HG02938 (cell line): ENCODE results near the gene SPIB.
"Not testable (repeated sequence)": the region's sequence is repeated elsewhere in the genome, so short reads cannot be mapped to it uniquely, and the experiment has no call there.

ENCODE experiments used
- ATAC-seq: cut with Tn5 transposase; IDR thresholded peaks from one replicate; pipeline ENCODE4 v1.9.1; 2021; ENCODE audit warnings: mild to moderate bottlenecking, moderate library complexity; ENCODE audit not compliant: unreplicated experiment

SPIB gene

GRCh38 chr19:50418176-50419021 lies at the start of gene SPIB:
Gene SPIB (plus strand): TSS chr19:50418938. CDS start chr19:50418963, 25 bp downstream.
- ATAC-seq = no peak

- ATAC-seq = no peak
Observed at GRCh38 chr19:50371914-50372475, 46.7 kb upstream of the SPIB start.

DNA sequence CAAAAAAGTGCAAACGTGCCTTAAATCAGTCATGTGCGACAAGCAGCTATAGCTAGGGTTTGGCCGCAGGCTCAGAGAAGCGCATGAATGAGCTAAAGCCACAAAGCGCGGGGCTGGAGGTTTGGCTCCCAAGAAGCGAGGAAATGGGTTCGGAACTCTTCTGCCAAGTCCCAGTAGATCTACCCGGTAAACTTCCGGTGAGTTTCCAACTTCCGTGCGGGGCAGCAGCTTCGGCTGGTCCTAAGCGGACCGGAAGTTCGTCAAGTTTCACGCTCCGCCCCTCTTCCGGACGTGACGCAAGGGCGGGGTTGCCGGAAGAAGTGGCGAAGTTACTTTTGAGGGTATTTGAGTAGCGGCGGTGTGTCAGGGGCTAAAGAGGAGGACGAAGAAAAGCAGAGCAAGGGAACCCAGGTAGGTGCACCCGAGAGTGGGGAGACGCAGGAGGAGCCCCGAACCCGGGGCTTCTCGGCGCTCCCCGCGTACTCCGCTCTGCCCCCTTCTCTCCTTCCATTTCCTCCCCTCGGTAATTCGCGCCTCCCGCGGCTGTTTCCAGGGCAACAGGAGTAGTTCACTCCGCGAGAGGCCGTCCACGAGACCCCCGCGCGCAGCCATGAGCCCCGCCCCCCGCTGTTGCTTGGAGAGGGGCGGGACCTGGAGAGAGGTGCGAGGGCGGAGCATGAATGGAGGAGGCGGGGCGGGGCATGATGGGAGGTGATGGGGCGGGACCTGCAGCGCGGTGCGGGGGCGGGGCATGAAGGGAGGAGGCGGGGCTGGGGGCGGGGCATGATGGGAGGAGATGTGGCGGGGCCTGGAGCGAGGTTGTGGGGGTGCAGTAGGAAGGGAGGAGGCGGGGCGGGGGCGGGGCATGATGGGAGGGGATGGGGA lies 42.3 kb upstream of the SPIB start, which contains the start of gene NR1H2:
Gene NR1H2, plus strand, starts transcription at position 292 of the 885 bp plus-strand sequence. CDS start 1,149 bp downstream, outside the sequence.
- peak; percentile 80 for ATAC-seq

DNA sequence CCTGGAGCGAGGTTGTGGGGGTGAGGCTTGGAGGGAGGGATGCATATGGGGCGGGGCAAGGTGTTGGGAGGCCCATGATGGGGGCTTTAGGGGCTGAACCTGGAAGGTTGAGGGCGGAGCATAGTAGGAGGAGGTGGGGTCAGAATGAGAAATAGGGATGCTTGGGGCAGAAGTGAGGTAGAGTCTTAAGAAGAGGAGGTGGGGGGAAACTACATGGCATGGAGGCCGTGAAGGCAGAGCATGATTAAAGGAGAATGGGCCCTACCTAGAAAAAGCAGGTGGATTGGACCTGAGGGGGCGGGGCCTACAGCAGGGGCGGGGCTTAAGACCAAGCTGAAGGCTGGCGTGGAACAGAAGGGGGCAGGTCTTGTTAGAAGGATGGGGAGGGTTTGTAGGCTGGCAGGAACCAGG lies 41.7 kb upstream of the SPIB start:
- ATAC-seq = peak; percentile 12

DNA sequence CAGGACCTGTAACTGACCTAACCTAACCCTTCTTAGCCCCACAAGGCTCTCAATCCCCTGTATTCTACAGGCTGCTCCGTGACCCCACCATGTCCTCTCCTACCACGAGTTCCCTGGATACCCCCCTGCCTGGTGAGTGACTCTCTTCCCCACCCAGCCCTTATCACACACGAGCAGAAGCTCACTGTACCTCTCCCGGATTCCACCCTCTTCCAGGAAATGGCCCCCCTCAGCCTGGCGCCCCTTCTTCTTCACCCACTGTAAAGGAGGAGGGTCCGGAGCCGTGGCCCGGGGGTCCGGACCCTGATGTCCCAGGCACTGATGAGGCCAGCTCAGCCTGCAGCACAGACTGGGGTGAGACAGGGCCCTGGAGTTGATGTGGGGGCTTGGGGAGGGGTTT lies 41.2 kb upstream of the SPIB start:
- no peak for ATAC-seq

- ATAC-seq = no peak
Observed at GRCh38 chr19:50378169-50378862, 40.4 kb upstream of the SPIB start.

GRCh38 chr19:50378863-50379236 lies 39.9 kb upstream of the SPIB start:
- ATAC-seq = no peak

DNA sequence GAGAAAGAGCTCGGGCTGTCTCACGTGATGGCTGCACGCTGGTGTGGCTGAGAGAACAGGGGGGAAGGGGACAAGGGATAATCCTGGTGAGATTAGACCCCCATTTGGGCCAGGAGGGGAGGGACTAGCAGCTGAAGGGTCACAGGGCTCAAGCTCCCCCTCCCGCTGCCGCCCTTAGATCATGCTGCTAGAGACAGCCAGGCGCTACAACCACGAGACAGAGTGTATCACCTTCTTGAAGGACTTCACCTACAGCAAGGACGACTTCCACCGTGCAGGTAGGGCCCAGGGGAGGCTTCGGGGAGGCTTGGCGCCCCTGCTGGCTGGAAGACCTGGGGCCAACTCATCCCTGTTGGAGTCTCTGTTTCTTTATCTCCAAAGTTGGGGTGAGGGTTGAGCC lies 39.1 kb upstream of the SPIB start:
- ATAC-seq = no peak

- ATAC-seq = no peak
Observed at GRCh38 chr19:50380137-50380536, 38.6 kb upstream of the SPIB start.

DNA sequence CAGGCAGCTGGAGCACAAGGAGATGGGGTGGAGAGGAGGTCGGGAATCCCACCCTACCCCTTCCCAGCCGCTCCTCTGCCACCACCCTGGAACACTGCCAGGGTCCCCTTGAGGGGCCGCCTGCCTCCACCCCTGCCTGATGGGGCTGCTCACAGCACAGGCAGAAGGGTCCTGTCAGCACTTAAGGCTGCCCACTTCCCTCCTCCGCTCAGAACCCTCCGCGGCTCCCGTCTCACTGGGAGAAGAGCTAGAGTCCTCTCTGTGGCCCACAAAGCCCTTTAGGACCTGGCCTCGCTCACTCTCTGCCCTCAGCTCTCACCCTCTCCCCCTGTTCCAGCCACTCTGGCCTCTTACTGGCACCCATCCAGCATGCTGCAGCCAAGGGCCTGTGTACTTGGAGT lies 38.0 kb upstream of the SPIB start:
- ATAC-seq = no peak

GRCh38 chr19:50381881-50382729 lies 36.6 kb upstream of the SPIB start:
- ATAC-seq = no peak

DNA sequence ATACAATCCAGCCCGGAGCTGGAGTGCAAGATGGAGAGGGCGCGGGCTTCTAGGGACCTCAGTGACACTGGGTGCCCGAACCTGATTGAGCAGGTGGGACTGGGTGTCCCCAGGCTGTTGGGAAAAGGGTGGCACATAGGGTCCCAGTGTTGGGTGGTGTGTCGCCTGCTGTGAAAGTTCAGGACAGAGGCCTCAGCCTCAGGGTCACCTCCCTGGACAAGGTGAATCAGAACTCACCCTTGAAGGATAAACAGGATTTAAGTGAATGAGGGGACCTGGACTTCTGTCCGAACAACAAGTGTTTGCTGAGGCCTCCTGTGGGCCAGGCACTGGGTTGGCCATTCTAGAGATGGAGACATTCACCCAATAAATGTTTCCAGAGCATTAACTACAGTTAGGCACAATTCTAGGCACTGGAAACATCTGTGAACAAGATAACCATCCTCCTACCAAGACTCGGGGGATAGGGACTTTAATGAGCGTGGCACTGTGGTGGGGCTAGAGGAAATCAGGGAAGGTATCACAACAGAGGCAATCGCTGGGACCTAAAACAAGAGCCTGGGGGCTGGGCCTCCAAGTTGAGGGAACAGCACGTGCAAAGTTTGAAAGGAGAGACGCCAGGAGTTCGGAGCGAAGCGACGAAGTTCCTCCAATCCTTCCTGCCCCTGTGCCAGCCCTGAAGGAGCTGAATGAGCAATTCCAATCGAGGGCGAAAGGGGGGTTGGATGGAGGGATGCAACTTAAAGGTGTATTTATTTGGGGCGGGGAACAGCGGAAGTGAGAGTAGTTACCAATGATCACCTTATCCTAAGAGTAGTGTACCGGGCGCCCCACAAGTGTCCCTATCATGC lies 35.5 kb upstream of the SPIB start:
- no peak for ATAC-seq

GRCh38 chr19:50383852-50384684 lies 34.7 kb upstream of the SPIB start, which contains the start of gene POLD1:
Gene POLD1 (plus strand): TSS chr19:50384347. CDS start chr19:50398852, 14,505 bp downstream.
- peak; percentile 85 for ATAC-seq

DNA sequence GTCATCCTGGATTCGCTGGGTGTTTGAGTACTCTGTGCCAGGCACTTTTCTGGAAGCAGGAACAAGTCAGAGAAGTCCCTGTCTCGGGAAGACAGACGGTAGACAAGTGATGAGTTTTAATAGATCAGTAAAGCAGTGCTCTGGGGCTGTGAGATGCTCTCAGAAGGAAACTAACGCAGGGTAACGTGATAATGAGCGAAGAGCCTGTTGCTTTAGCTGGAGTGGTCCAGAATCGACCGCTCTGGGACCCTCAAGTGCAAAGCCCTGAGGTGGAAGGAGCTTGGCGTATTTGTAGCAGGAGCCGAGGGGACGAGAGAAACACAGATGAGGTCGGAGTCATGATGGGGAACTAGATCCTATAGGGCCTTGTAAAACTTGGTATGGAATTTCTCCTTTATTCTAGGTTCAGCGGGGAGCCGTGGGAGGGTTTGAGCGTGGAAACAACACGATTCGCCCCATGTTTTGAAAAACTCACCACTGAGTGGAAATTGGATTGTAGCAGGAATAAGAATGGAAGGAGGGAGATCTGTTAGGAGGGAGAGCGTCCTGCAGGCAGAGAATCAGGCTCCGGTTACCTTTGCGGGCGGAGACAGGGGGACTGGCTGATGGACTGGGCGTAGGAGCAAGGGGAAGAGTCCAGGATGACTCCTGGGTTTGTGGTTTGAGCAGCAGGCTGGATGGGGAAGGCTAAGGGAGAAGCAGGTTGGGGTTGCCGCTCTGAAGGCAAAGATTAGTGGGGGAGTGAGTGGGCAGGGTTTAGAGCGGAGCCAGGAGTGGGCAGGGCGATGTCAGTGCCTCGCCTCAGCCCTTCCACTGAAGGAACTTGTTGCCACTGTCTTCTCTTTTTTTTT lies 33.8 kb upstream of the SPIB start:
- ATAC-seq = no peak

GRCh38 chr19:50387176-50387867 lies 31.4 kb upstream of the SPIB start:
- ATAC-seq = no peak

DNA sequence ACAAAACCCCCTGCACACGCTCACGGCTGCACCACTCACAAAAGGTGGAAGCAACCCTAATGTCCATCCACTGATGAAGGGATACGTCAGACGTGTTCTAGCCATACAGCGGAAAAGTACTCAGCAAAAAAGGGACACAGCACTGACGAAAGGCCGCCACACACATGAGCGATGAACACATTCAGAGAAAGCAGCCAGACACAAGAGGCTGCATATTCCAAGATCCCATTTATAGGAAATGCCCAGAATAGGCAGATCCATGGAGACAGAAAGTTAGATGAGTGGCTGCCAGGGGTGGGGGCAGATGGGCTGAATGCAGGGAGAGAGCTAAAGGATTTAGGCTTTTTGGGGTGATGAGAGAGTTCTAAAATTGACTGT lies 30.9 kb upstream of the SPIB start:
- ATAC-seq = no peak

GRCh38 chr19:50390295-50390694 lies 28.4 kb upstream of the SPIB start:
- not testable (repeated sequence) for ATAC-seq
